LNCaP clone FGC (cell line): ENCODE measurements around the gene ROR1.

Source experiments
- DNase-seq: peaks from one replicate; pipeline ENCODE4 v3.0.0-alpha.2; 2011; ENCODE audit warnings: low read depth
- H3K4me3 ChIP-seq: 2 replicates; pipeline ENCODE4 v1.5.1; 2011; ENCODE audit warnings: mild to moderate bottlenecking, low read depth, low read length, control low read depth
- TF ChIP-seq, protein P1 (sequence below): IDR thresholded peaks from 2 replicates; pipeline ENCODE4 v1.5.1; 2012; ENCODE audit warnings: mild to moderate bottlenecking; ENCODE audit not compliant: control insufficient read depth, insufficient read depth; ENCODE audit errors: extremely low read depth

ROR1 gene

DNA sequence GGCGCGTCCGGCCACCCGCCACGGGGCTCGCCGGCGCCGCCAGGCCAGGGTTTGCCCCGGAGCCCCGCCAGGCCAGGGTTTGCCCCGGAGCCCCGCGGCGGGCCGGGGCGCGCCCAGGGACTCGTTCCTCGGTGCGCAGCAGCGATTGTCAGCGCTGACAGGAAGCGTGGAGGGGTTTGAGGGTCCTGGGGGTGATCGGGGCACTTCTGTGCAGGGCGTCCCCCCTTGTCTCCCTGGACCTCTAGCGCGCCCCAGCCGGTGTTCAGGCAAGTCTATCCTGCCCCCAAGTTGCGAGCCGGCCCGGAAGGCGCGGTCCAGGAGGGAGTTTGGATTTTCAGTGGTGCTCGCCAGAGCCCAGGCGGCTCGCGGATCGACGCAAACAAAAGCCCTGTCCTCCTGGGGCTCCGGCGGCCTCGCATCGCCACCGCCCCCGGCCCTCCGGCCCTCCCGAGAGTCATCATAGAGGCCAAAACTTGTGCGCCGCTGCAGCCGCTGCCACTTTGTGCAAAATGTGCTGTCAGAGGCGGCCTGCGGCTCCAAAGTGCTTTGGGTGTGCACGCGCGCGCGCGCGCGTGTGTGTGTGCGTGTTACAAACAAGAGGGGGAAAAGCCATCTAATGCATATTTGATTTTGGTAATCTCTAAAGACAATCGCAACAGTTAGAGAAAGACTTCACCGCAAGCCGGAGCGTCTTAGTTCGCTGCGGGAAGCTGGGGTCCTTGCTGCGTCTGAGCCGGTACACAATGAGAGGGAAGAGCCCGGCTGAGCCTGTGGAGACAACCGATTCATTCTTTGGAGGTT lies 1.0 kb downstream of the ROR1 start:
- peak overlapping the region; percentile 53 for H3K4me3 ChIP-seq
- DNase-seq = no peak
- TF ChIP-seq, protein P1, sequence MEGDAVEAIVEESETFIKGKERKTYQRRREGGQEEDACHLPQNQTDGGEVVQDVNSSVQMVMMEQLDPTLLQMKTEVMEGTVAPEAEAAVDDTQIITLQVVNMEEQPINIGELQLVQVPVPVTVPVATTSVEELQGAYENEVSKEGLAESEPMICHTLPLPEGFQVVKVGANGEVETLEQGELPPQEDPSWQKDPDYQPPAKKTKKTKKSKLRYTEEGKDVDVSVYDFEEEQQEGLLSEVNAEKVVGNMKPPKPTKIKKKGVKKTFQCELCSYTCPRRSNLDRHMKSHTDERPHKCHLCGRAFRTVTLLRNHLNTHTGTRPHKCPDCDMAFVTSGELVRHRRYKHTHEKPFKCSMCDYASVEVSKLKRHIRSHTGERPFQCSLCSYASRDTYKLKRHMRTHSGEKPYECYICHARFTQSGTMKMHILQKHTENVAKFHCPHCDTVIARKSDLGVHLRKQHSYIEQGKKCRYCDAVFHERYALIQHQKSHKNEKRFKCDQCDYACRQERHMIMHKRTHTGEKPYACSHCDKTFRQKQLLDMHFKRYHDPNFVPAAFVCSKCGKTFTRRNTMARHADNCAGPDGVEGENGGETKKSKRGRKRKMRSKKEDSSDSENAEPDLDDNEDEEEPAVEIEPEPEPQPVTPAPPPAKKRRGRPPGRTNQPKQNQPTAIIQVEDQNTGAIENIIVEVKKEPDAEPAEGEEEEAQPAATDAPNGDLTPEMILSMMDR = no peak

GRCh38 chr1:63775418-63776127 lies 1.8 kb downstream of the ROR1 start:
- H3K4me3 ChIP-seq = peak overlapping the region; percentile 53; the same call in 1 of the 2 replicates
- no peak for DNase-seq
- TF ChIP-seq, protein P1 = no peak

- DNase-seq = no peak
- TF ChIP-seq, protein P1 = no peak
Measured at GRCh38 chr1:63777286-63777685, 3.5 kb downstream of the ROR1 start.

DNA sequence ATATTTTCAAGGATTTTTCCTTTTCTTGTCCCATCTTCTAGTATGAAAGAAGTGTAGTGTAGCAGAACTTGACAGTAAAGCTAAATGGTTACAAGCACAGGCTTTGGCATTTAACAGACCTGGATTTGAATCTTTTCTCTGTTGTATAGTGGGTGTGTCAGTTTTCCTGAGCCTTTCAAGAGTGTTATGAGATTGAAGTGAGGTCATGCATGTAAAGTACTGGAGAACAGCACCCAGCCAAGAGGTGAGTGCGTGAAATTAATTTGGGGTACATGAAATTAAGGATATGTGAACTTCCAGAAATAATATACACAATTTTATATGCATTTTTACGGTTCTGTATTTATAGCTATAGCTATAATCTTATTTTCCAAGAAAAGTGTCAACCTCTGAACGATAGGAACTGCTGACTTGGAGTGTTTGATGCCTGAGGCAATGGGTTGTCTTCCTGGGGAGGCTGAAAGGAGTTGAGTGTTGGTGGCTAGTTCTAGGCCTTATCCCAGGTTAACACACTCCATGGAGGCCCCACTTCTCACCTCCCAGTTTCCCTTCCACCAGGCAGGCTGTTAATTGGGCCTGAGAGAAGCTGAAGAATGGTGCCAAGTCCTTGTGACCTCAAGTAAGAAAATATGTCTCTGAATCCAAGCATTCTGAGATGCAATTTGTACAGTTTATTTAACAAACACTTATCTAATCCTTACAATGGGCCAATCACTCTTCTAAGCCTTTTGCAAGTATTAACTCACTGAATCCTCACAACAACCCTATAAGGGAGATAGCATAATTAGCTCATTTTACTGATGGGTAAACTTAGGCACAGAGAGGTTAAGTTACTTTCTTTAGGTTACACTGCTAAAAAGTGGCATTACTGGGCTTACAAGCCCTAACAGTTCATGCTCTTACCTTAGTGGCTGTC lies 4.4 kb downstream of the ROR1 start:
- H3K4me3 ChIP-seq = no peak overlapping the region
- no peak for DNase-seq
- TF ChIP-seq, protein P1 = no peak

More at GRCh38 chr1:63777286-63777685, 3.5 kb downstream of the ROR1 start:
- no peak overlapping the region for H3K4me3 ChIP-seq

GRCh38 chr1:63779338-63780211 lies 5.8 kb downstream of the ROR1 start:
- TF ChIP-seq, protein P1 = no peak
- DNase-seq = no peak
- H3K4me3 ChIP-seq = no peak overlapping the region

DNA sequence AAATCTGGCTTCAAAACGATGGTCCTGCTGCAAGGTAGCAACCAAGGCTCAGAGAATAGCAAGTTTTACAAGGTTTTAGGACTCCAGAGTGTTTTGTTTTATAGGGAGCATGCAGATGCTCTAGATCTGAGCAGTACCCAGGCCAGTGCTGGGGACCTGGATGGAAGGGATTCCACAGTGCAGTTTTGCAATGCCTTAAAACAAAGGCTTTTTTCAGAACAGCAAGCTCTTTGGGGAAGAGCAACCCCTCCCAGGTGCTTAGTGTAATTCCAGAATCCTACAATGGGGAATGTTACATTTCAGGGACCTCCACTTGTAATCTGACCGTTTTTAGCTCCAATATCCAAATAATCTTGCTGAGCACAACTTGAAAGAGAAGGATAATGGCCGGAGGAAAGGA lies 6.7 kb downstream of the ROR1 start:
- H3K4me3 ChIP-seq = no peak overlapping the region
- TF ChIP-seq, protein P1 = no peak
- no peak for DNase-seq
